Suprapubic skin (tissue), 4 donors: ENCODE data around the gene EFCAB8.

Experiments used
- EP300 ChIP-seq: sonication (generic); formaldehyde crosslinking; IDR thresholded peaks from one replicate; pipeline ENCODE4 v1.6.1; 2017; ENCODE audit warnings: antibody characterized with exemption
- POLR2A ChIP-seq, 2 donors: fragments of 450-650 bp; IDR thresholded peaks; one replicate each; pipeline ENCODE4 v1.6.1; 2017; ENCODE audit warnings: antibody characterized with exemption in 2 of 2, mild to moderate bottlenecking in 2 of 2, moderate library complexity in 2 of 2
- POLR2AphosphoS5 ChIP-seq, 3 donors: sonication (generic); formaldehyde crosslinking; IDR thresholded peaks; one replicate each; pipeline ENCODE4 v1.6.1; 2017; ENCODE audit warnings: antibody characterized with exemption in 3 of 3
- TF ChIP-seq, protein P1 (sequence below), 2 donors: fragments of 200-600 bp in 1 of 2; fragments of 450-650 bp in 1 of 2; sonication (generic) in 1 of 2; IDR thresholded peaks; one replicate each; pipeline ENCODE4 v1.5.1; 2016 to 2019; ENCODE audit warnings: antibody characterized with exemption in 2 of 2, mild to moderate bottlenecking in 1 of 2, moderate library complexity in 1 of 2

GRCh38 chr20:32922466-32922865 lies 63.7 kb downstream of the EFCAB8 start:
- TF ChIP-seq, protein P1, sequence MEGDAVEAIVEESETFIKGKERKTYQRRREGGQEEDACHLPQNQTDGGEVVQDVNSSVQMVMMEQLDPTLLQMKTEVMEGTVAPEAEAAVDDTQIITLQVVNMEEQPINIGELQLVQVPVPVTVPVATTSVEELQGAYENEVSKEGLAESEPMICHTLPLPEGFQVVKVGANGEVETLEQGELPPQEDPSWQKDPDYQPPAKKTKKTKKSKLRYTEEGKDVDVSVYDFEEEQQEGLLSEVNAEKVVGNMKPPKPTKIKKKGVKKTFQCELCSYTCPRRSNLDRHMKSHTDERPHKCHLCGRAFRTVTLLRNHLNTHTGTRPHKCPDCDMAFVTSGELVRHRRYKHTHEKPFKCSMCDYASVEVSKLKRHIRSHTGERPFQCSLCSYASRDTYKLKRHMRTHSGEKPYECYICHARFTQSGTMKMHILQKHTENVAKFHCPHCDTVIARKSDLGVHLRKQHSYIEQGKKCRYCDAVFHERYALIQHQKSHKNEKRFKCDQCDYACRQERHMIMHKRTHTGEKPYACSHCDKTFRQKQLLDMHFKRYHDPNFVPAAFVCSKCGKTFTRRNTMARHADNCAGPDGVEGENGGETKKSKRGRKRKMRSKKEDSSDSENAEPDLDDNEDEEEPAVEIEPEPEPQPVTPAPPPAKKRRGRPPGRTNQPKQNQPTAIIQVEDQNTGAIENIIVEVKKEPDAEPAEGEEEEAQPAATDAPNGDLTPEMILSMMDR (IDR thresholded peaks at IDR 0.05), result no peak
- TF ChIP-seq POLR2AphosphoS5 (IDR thresholded peaks at IDR 0.05), result no peak
- no peak for TF ChIP-seq POLR2A (IDR thresholded peaks at IDR 0.05)
- TF ChIP-seq EP300, result no peak
